Esophagus muscularis mucosa (tissue), 3 donors: ENCODE measurements around the gene SNAP23.

Source experiments
- CTCF ChIP-seq, 3 experiments: fragments of 200-600 bp in 2 of 3; fragments of 450-650 bp in 1 of 3; sonication (generic) in 2 of 3; IDR thresholded peaks; one replicate each; pipeline ENCODE4 v1.5.1; 2017 to 2019; ENCODE audit warnings: antibody characterized with exemption in 3 of 3, mild to moderate bottlenecking in 2 of 3, moderate library complexity in 1 of 3
- POLR2A ChIP-seq: fragments of 450-650 bp; IDR thresholded peaks from one replicate; pipeline ENCODE4 v1.6.1; 2017; ENCODE audit warnings: antibody characterized with exemption, moderate library complexity, mild to moderate bottlenecking, low read depth

GRCh38 chr15:42448281-42448680 lies 47.2 kb upstream of the SNAP23 start:
- TF ChIP-seq CTCF (IDR thresholded peaks at IDR 0.05): no peak
- TF ChIP-seq POLR2A: no peak
